HG03521 (cell line): Measurements from ENCODE around the gene COQ10B.

Source experiments
- ATAC-seq: cut with Tn5 transposase; IDR thresholded peaks from one replicate; pipeline ENCODE4 v1.9.1; 2021; ENCODE audit warnings: mild to moderate bottlenecking, moderate library complexity; ENCODE audit not compliant: unreplicated experiment

The COQ10B gene

GRCh38 chr2:197499594-197500502, 46.5 kb downstream of the COQ10B start, which contains the start of the genes HSPD1 and HSPE1:
TSS of gene HSPD1 (minus strand) at chr2:197499840. CDS start at chr2:197498848, 992 bp downstream.
TSS of gene HSPE1 (plus strand) at chr2:197500379. CDS start at chr2:197500437, 58 bp downstream.
- peak; percentile 76 for ATAC-seq

DNA sequence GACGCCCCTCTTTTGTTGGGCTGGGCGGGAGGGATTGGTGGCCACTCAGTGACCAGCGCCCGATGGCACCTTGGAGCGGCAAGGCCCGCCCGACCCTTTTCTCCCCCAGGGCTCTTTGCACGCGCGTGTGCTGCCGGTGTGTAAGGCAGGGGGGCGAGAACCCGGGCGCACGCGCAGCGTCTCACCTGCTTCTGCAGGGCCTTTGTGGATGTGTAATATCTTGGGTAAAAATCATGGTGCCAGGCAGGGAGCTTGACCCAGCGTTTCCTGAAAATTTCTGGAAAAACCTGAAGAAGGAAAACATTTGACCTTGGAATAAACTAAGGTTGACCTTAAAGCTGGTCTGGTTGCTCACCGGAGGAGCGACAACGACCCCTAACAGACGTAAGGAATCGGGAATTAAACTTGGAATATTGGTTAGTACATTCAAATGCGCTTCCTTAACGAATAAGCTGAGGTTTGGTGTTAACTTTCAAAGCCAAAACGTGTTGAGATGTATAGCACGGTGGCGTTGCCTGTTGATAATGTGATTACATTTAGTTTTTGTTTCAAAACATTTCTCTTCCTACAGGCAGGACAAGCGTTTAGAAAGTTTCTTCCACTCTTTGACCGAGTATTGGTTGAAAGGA, 47.3 kb downstream of the COQ10B start:
- peak; percentile 1 for ATAC-seq

- no peak for ATAC-seq
These were observed 48.8 kb downstream of the COQ10B start for GRCh38 chr2:197502201-197502600.

DNA sequence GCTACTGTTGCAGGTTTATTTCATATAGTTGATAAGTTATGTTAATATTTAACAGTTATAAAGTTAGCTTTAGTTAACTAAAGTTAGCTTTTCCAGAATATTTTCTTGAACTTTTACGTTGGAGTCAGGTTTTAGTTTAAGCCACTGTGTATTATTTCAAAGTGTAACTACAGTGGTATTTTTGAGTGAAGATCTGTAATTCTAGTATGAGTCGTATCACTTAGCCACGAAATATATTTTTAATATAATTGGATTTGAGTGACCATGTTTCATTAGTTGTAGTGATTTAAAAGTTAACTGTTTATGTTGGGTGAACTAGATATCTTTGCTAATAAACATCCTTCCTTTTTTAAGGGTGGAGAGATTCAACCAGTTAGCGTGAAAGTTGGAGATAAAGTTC, 49.3 kb downstream of the COQ10B start:
- no peak for ATAC-seq

DNA sequence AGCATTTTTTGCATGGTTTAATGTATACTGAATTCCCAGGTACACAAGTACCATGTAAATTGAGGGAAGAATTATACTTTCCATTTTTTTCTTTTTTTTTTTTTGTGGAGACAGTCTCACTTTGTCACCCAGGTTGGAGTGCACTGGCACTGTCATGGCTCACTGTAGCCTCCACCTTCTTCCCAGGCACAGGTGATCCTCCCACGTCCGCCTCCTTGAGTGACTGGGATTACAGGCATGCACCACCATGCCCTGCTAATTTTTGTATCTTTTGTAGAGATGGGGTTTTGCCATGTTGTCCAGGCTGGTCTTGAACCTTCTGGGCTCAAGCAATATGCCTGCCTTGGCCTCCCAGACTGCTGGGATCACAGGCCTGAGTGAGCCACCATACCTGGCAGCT, 50.6 kb downstream of the COQ10B start:
- ATAC-seq = no peak

DNA sequence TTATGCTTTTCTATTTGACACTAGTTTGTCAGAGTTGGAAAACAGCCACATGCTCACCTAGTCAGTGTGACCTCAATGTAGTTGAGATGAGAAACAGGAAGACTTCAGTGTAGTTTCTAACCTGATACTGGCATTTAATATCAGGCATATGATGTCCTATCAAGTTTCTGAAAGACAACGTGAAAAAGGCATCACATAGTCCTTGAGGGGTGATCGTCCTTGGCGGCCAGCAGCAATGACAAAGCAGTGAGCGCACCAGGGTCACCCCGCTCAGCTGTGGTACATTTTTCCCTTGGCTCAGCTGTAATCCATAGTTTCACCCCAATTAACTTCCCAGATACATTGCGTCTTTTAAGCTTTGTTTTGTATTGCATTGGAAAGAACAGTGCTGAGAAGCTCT, 51.2 kb downstream of the COQ10B start:
- no peak for ATAC-seq

DNA sequence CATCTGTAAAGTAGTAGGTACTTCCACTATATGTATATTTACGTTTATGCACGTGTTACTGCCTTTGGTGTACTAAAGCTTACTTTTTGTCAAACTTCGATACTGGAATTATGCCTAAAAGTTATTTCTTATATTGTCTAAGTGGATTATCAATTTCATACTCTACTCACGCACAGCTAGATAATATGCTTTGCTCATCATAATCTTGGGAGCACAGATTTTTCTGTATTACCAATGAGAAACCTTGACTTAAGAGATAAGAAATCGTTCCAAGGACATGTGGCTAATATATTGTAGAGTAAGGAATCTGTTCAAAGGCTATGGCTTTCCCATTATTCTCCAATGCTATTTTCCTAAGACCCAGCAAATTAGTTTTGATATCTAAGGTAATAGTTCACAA, 53.3 kb downstream of the COQ10B start:
- ATAC-seq = no peak

DNA sequence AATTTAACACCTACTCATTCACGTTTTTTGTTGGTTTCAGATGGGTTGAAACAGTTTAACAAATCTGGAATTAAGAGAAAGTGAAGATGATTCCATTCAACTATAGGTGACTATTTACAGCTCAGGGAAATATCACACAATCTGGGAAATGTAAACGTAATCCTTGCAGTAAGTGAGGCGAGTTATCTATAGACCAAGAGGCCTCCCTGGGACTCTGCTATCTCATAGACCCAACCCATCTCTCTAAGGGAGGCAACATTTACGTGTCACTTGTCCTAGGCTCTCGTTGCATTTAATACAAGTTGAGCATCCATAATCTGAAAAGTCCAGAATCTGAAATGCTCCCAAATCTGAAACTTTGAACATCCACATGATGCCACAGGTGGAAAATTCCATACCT, 60.6 kb downstream of the COQ10B start:
- ATAC-seq = no peak

DNA sequence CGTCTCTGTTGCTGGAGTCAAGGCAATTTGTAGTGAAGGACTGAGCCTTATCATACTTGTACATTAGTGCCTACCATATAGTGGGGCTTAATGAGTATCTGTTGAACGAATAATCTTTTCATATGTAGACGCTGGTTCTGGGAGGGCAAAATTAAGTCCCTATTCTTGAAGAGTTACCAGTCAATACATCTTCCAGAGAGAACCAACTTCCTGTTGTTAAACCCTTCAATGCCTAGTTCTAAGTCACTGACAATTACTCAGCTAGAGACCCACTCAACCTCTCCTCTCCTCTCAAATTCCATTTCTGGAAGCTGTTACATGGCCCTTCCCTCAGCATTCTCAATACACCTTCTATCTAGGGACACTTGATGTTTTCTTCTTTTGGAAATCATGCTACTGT, 61.4 kb downstream of the COQ10B start:
- no peak for ATAC-seq

- no peak for ATAC-seq
These were observed 62.0 kb downstream of the COQ10B start for GRCh38 chr2:197515315-197515738.

DNA sequence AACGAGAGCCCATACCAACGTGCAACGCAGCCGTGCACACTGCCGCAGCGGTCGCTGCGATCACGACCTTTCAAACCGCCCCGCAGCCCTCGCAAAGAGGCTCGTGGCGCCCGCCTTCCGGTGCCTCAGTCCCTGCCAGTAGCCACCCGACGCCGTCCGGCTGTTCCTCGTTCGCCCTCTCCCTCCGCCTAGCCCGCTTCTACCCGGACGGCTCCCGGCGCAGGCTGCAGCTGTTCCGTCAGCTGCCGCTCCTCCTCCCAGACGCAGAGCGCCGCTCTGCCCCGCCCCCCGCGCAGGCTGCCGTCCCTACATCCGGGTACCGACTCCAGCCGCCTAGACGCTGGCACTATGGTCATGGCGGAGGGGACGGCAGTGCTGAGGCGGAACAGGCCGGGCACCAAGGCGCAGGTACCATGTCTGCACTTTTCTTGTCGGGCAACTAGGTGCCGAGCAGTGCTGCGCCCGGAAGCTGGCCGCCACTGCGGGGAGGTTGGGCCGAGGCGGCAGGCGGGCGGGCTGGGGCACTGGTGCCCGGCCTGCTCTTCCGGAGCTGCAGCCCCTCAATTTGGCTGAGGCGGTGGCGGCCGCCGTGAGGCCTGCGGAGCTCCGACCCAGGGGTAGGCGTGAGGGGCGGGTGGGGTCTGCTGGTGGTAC, 62.5 kb downstream of the COQ10B start, which contains the start of gene MOB4:
Gene MOB4, plus strand, starts transcription at position 328 of the 654 bp plus-strand sequence. Its CDS starts 21 bp downstream, at position 349.
- peak; percentile 97 for ATAC-seq

GRCh38 chr2:197516393-197516761, 63.0 kb downstream of the COQ10B start:
- ATAC-seq = peak; percentile 4

- no peak for ATAC-seq
These were observed 63.8 kb downstream of the COQ10B start for GRCh38 chr2:197517150-197517549.
